Activated CD4-positive, CD25-positive, alpha-beta regulatory T cell treated with anti-CD3 and anti-CD28 coated beads, Interleukin-2, amount 50 U/mL, for 16 hours (primary cell): ENCODE measurements around the gene CRYBG2.

Experiments
- DNase-seq: peaks from one replicate; pipeline ENCODE4 v3.0.0-alpha.2; 2020; ENCODE audit warnings: low read depth, low spot score

CRYBG2 gene

DNA sequence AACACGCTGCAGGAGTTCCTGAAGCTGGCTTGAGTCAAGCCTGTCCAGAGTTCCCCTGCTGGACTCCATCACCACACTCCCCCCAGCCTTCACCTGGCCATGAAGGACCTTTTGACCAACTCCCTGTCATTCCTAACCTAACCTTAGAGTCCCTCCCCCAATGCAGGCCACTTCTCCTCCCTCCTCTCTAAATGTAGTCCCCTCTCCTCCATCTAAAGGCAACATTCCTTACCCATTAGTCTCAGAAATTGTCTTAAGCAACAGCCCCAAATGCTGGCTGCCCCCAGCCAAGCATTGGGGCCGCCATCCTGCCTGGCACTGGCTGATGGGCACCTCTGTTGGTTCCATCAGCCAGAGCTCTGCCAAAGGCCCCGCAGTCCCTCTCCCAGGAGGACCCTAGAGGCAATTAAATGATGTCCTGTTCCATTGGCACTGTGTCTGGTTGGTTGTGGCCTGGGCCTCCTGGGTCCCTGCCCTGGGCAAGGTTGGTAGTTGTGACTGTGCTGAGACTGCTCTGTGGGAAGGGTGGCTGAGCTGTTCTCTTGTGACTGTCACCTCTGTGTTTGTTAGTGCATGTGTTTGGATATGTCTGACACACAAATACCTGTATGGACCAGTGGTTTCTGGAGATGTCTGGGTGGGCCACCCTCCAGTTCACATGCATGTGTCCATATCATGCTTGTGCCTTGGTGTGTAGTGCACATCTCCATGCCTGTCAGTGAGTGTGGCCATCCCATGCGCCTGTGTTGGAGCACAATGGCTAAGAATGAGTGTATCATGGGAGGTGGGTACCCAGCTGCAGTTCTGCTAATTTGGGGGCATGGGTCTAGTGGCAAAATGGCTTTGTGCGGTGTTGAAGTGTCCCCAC lies 72.6 kb downstream of the CRYBG2 start:
- DNase-seq = no peak

DNA sequence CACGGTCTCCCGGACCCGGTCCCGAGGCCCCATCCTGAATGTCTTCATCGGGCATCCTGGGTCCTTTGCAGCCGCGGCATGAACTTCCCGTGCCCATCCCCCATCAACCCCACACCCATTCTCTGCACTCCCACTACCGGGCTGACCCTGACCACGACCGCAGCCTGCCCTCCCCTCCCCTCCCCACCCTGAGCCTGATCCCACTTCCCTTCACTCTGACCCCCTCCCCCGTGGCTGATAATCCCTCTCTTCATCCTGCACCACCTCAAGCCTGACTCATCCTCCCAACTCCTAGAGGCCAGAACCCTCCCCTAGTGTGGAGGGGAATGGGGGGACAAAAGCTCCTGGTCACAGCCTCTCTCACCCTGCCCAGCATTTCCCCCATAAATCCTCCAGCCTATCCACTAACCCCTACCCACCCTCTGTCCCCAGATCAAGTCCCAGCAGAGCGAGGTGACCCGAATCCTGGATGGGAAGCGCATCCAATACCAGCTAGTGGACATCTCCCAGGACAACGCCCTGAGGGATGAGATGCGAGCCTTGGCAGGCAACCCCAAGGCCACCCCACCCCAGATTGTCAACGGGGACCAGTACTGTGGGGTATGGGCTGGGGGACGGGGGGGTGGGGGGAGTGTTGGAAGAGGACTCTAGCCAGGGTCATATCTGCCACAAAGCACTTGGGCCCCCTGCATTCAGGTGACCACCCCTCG lies 73.4 kb downstream of the CRYBG2 start:
- DNase-seq = no peak

DNA sequence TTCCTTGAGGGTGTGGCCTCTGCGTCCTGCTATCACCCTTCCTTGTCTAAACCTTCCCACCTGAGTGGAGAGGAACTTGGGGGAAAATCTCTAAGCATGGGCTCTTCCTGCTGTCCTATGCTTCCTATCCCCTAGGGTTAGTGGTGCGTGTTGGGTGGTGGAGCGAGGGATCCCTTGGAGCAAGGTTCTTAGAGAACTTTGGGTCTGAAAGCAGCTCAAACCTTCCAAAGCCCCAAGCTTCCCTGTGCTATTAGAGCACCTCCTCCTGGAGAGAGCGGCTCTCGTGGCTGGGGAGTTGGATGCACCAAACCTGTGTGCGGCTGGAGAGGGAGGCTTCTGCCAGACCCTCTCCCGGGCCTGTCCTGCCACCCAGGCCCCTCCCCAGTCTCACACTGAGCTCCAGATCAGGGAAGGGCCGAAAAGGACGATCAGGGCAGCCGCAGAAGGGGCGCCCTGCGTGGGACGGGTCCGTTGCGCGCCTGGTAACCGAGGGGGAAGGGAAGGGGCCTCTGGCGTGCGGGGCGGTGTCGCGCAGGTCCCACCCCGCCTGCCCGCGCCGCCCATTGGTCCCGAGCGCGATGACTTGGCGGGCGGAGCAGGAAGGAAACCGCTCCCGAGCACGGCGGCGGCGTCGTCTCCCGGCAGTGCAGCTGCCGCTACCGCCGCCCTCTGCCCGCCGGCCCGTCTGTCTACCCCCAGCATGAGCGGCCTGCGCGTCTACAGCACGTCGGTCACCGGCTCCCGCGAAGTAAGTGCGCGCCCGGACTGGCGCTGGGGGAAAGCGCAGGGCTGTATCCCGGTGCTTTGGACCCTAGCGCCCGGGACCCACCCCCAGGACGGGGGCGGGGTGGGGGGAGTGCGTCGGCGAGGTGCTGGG lies 74.2 kb downstream of the CRYBG2 start, which contains the start of gene SH3BGRL3:
Gene SH3BGRL3, plus strand, starts transcription at position 631 of the 877 bp plus-strand sequence. Its CDS starts 70 bp downstream, at position 701.
- peak; percentile 67 for DNase-seq

- no peak for DNase-seq
Measured at GRCh38 chr1:26278724-26279455, 75.0 kb downstream of the CRYBG2 start.

DNA sequence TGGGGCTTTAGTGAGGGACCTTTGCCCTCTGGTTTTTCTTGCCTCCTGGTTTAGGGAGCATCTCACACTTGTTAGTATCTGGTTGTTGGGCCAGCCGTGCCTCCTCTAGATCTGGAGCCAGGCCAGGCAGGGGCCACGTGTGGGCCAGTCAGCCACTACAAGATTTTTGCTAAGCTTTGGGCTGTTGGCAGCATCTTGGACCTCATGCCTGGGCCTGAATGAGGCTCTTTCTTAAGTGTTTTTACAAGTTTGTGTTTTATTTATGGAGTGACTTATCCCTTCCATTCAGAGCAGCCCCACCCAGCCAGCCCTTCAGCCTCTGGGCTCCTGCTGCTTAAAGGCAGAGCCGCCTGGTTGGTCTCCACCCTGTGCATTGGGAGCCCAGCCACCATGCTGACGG lies 75.6 kb downstream of the CRYBG2 start:
- DNase-seq = no peak

DNA sequence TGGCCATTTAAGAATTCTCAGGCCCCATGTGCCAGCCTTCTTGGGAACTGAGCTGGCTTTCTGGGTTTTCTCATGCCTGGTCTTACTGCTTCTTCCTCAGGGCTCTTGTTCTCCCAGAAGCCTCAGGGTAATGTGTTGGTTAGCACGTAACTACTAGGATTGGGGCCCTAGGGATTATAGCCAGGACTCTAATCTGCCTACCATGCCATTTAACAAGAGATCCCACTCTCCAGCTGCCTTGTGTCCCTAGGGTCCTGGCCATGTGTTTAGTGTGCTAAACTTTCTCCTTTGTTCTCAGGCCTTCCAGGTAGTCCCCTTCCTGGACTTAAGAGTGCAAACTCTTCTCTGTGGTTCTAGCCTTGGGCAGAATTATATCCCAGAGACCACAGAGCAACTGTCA lies 76.2 kb downstream of the CRYBG2 start:
- no peak for DNase-seq

DNA sequence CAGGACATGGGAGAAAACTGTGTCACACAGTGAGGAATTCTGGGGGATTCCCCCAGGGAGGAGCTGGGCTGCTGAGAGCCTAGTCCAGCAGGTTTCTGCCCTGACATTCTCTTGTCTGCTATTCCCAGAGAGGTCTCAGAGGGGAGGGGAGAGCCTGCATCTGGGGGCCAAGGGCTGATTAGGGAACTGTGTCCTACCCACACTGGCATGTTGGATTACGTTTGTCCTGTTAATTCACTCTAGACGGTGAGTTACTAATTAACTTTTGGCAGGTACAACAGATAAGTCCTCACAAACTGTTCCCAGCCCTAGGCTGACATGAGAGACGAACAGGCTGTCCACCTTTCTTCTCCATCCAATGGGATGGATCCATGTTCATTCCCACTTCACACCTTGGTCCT lies 76.7 kb downstream of the CRYBG2 start:
- no peak for DNase-seq

GRCh38 chr1:26276432-26276838 lies 77.5 kb downstream of the CRYBG2 start:
- DNase-seq = no peak

GRCh38 chr1:26275580-26276431 lies 78.1 kb downstream of the CRYBG2 start:
- no peak for DNase-seq

- no peak for DNase-seq
Measured at GRCh38 chr1:26274801-26275425, 79.0 kb downstream of the CRYBG2 start.
